K562 (cell line): ENCODE data around the gene ZNF236. TPM values are rescaled to one million over a fixed set of nuclear protein-coding genes. Genes with fewer than 3 reads are reported as not detected.

Source experiments
- ATAC-seq: fragments of 200-7000 bp; cut with Tn5 transposase; 3 replicates; pipeline ENCODE4 v1.9.1; 2020; ENCODE audit warnings: moderate library complexity
- BruUV-seq: library from RNA; stranded (reverse); fragments of 400-500 nt; replicated peaks from 2 replicates; lab custom pipeline; 2021; lab: Mats Ljungman, UMichigan
- CTCF ChIA-PET: fragments of 300-600 bp; formaldehyde crosslinking; extraction: SDS; loops from one replicate; lab custom pipeline; 2021; ENCODE audit warnings: low intra/inter-chr PET ratio; lab: Yijun Ruan, JAX
- POLR2A ChIA-PET: fragments of 300-600, 350-650 bp; sonication (Branson Sonifier 250); formaldehyde crosslinking; extraction: SDS; loops from one replicate; lab custom pipeline; 2021; ENCODE audit warnings: antibody characterized with exemption, inconsistent platforms; lab: Yijun Ruan, JAX
- DNase-seq, 4 experiments: peaks; one replicate each; pipeline versions ENCODE4 v3.0.0 to v3.0.0-alpha.2; 2011 to 2018; ENCODE audit warnings: low spot score in 3 of 4, mixed read lengths in 3 of 4; ENCODE audit errors: extremely low read depth in 1 of 4
- FAIRE-seq: peaks from 2 replicates; lab custom pipeline; 2011; peaks lifted over from hg19 to GRCh38; lab: Jason Lieb, UNC
- H2AFZ ChIP-seq: 2 replicates; pipeline ENCODE4 v1.6.0; 2011; ENCODE audit warnings: low read depth, low read length, control low read depth, inconsistent platforms
- H3K27ac ChIP-seq: fragments of 200-600 bp; 3 replicates; pipeline ENCODE4 v1.8.0; 2011; ENCODE audit warnings: low read depth, mild to moderate bottlenecking, control low read depth, inconsistent platforms, low read length, moderate library complexity, mixed read lengths; ENCODE audit errors: extremely low read depth
- H3K27me3 ChIP-seq, 2 experiments: fragments of 300-600 bp in 1 of 2; 2 replicates in 1 of 2; 3 replicates in 1 of 2; pipeline versions ENCODE4 v1.6.0 to v1.8.0; 2011; ENCODE audit warnings: inconsistent platforms in 2 of 2, low read length in 2 of 2, mild to moderate bottlenecking in 1 of 2, mixed read lengths in 1 of 2, moderate library complexity in 1 of 2; ENCODE audit not compliant: control insufficient read depth in 2 of 2, insufficient read depth in 2 of 2
- H3K36me3 ChIP-seq: fragments of 300-600 bp; 3 replicates; pipeline ENCODE4 v1.8.0; 2011; ENCODE audit warnings: mild to moderate bottlenecking, low read length, inconsistent platforms; ENCODE audit not compliant: control insufficient read depth, insufficient read depth
- H3K4me1 ChIP-seq, 2 experiments: fragments of 200-600 bp in 1 of 2; replicated peaks in 1 of 2; 2 replicates in 1 of 2; 3 replicates in 1 of 2; pipeline versions ENCODE4 v1.5.1 to v1.8.0; 2011; ENCODE audit warnings: inconsistent platforms in 2 of 2, low read length in 2 of 2, mild to moderate bottlenecking in 1 of 2, mixed read lengths in 1 of 2, moderate library complexity in 1 of 2; ENCODE audit not compliant: control insufficient read depth in 2 of 2, insufficient read depth in 2 of 2
- H3K4me2 ChIP-seq: 2 replicates; pipeline ENCODE4 v1.6.1; 2011; ENCODE audit warnings: low read length, control low read depth, inconsistent platforms, mixed read lengths; ENCODE audit not compliant: insufficient read depth
- H3K4me3 ChIP-seq: fragments of 200-600 bp; sonication (generic), shearing (Covaris generic); 2 replicates; pipeline ENCODE4 v1.5.1; 2016; ENCODE audit warnings: control low read depth, inconsistent platforms
- H3K79me2 ChIP-seq: fragments of 200-600 bp; 3 replicates; pipeline ENCODE4 v1.8.0; 2011; ENCODE audit warnings: low read length, inconsistent platforms; ENCODE audit not compliant: control insufficient read depth, insufficient read depth
- H3K9ac ChIP-seq, 2 experiments: 2 replicates each; pipeline versions ENCODE4 v1.6.0 to v1.6.1; 2011; ENCODE audit warnings: low read depth in 2 of 2, low read length in 2 of 2, control low read depth in 1 of 2, inconsistent platforms in 1 of 2, mild to moderate bottlenecking in 1 of 2, mixed read lengths in 1 of 2; ENCODE audit not compliant: insufficient read depth in 1 of 2
- H3K9me1 ChIP-seq: one replicate; pipeline ENCODE4 v1.6.0; 2011; ENCODE audit warnings: inconsistent platforms, mild to moderate bottlenecking, low read length, moderate library complexity; ENCODE audit not compliant: control insufficient read depth, insufficient read depth
- H3K9me3 ChIP-seq: replicated peaks from 2 replicates; pipeline ENCODE4 v1.5.1; 2011; ENCODE audit warnings: low read depth, low read length, inconsistent platforms; ENCODE audit not compliant: control insufficient read depth, insufficient read depth
- H4K20me1 ChIP-seq: replicated peaks from 2 replicates; pipeline ENCODE4 v1.6.1; 2011; ENCODE audit warnings: low read length, inconsistent platforms, mixed read lengths; ENCODE audit not compliant: control insufficient read depth, insufficient read depth
- EHMT2 ChIP-seq: fragments of 450-650 bp; IDR thresholded peaks from 2 replicates; pipeline ENCODE4 v1.6.1; 2018; ENCODE audit warnings: antibody characterized with exemption
- KAT8 ChIP-seq: fragments of 450-650 bp; IDR thresholded peaks from 2 replicates; pipeline ENCODE4 v1.6.1; 2016; ENCODE audit warnings: low read depth, mild to moderate bottlenecking
- MTA2 ChIP-seq: fragments of 450-650 bp; IDR thresholded peaks from 2 replicates; pipeline ENCODE4 v1.6.1; 2016; ENCODE audit warnings: low read depth
- SAFB ChIP-seq: fragments of 200-400 bp; formaldehyde crosslinking; IDR thresholded peaks from 2 replicates; pipeline ENCODE4 v1.6.1; 2017; ENCODE audit warnings: low read depth, low read length, borderline replicate concordance
- ZBTB49 ChIP-seq: sonication (generic); formaldehyde crosslinking; IDR thresholded peaks from 2 replicates; pipeline ENCODE4 v1.8.0; 2022; ENCODE audit warnings: missing genetic modification reagents, mild to moderate bottlenecking, borderline replicate concordance
- ZHX1 ChIP-seq: fragments of 150-350 bp; conservative IDR thresholded peaks from 2 replicates; pipeline ENCODE4 v1.6.1; 2014; ENCODE audit warnings: low read length
- ZNF639 ChIP-seq, 2 experiments: fragments of 200-800 bp in 1 of 2; sonication (Bioruptor generic) in 1 of 2; sonication (generic) in 1 of 2; formaldehyde crosslinking in 1 of 2; IDR thresholded peaks in 1 of 2; conservative IDR thresholded peaks in 1 of 2; 2 replicates each; pipeline versions ENCODE4 v1.5.0 to v1.6.1; 2016 to 2020; ENCODE audit warnings: missing compliant biosample characterization in 1 of 2, missing genetic modification characterization in 1 of 2, missing genetic modification reagents in 1 of 2
- WGBS: fragments of 100-300 bp; shearing (Covaris generic); methylation state at CpG from one replicate; pipeline ENCODE4 v1.1.6; 2016; ENCODE audit warnings: low coverage, mixed read lengths; ENCODE audit not compliant: insufficient coverage; ENCODE audit errors: missing lambda C conversion rate; 5-methylcytosine and 5-hydroxymethylcytosine counted together
- in situ Hi-C: fragments of 300-500 bp; cut with MboI; formaldehyde crosslinking; loops from 4 replicates; pipeline ENCODE4 v1.15.0; 2018; ENCODE audit warnings: inconsistent platforms, mixed read lengths
- intact Hi-C: fragments of 100-400 bp; cut with micrococcal nuclease; formaldehyde crosslinking; loops from 2 replicates; pipeline ENCODE4 v1.14.2; 2022
- polyA plus RNA-seq, 8 experiments: library from polyadenylated mRNA; depleted of rRNA in 4 of 8; stranded (reverse) in 5 of 8; unstranded in 3 of 8; fragments of >200 nt; fragmentation: Nextera tagmentation in 2 of 8; fragmentation: Illumina TruSeq in 1 of 8; extraction: Ambion mirVana in 2 of 8; extraction: Trizol in 1 of 8; gene quantifications; 2 replicates each; pipeline versions ENCODE4 v1.2.1 to v1.2.3, GENCODE V29; 2011 to 2014; ENCODE audit warnings: inconsistent platforms in 1 of 8, missing spikeins in 1 of 8
- total RNA-seq, 7 experiments: library from RNA; depleted of rRNA in 6 of 7; stranded (reverse); fragments of >200 nt in 6 of 7; fragmentation: Illumina TruSeq in 2 of 7; extraction: Trizol in 2 of 7; gene quantifications; 2 replicates each; pipeline versions ENCODE4 v1.2.1 to v1.2.3, GENCODE V29; 2011 to 2021; ENCODE audit warnings: low replicate concordance in 1 of 7

The ZNF236 gene
- total and polyA plus RNA-seq, 9 of the 15 experiments (the other 6 are each of a cell fraction or from before 2014, with no cell fraction given) = 0.35 to 8.7 (median 3.4) TPM

DNA sequence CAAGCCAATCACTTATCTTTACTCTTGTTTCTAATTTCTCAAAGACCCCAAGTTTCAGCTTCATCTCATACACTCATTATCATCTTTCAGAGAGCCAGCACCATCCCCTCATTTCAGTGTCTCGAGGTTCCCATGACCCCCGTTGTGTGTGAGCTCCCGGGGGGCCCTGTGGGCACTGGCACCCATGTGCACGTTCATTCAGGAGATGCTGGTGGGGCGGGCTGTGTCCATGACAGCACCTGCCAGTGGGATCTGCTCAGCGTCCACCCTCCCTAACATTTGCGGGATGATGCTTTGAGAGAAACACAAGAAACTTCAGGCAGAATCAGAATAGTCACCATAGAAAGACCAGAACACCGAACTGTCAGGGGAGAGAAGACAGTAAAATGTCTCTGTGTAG is 189.8 kb downstream of the ZNF236 start:
- DNase-seq = no peak
- Histone ChIP-seq H3K36me3 (no peaks in the 10 kb centered on the region), H3K4me2 (no peak overlapping the region)
- CTCF ChIA-PET = no interaction called here
- TF ChIP-seq KAT8 = no peak
- TF ChIP-seq MTA2 = no peak
- no peak for TF ChIP-seq SAFB
- no peak for TF ChIP-seq ZBTB49 (CRISPR knock-in tag)
- no peak for TF ChIP-seq ZHX1
- TF ChIP-seq EHMT2 = no peak
- TF ChIP-seq ZNF639 (CRISPR knock-in tag; conservative IDR thresholded peaks at IDR 0.05 in 1 of 2, IDR thresholded peaks at IDR 0.05 in 1 of 2) = no peak
- TF ChIP-seq, all 486 proteins: peak for 0
- Histone ChIP-seq H4K20me1 (no peaks in the 10 kb centered on the region), H3K27ac (no peak overlapping the region), H3K4me1 (no peaks in the 10 kb centered on the region), H3K4me3 (no peak overlapping the region), H3K9me3 (no peaks in the 10 kb centered on the region), H3K9ac (no peak overlapping the region), H2AFZ (no peak overlapping the region), H3K27me3 (peaks cover 2 to 59% of the 10 kb centered on the region in 2 experiments), H3K79me2 (no peaks in the 10 kb centered on the region), H3K9me1 (no peaks in the 10 kb centered on the region)
- POLR2A ChIA-PET = interaction anchor here (0.5 kb wide), 1 partner anchor 915 kb away, joined by 3 read pairs; no protein-coding TSS in a partner anchor
- intact Hi-C loops (no loop called here), in situ Hi-C loops (no loop called here)
- 0% methylated on average over 7 of the region's 8 CpGs for WGBS
- BruUV-seq = no TSS peak
- no peak for FAIRE-seq
- ATAC-seq = no peak
